Fibroblast of mammary gland (primary cell): Measurements from ENCODE around the gene IRF1.

ENCODE experiments used
- DNase-seq: peaks from one replicate; pipeline ENCODE4 v3.0.0-alpha.2; 2010; ENCODE audit warnings: low read depth
- H3K4me3 ChIP-seq: 2 replicates; pipeline ENCODE4 v1.5.1; 2011; ENCODE audit warnings: low read depth, mild to moderate bottlenecking, low read length, moderate library complexity; ENCODE audit not compliant: control insufficient read depth
- CTCF ChIP-seq: conservative IDR thresholded peaks from 2 replicates; pipeline ENCODE4 v1.5.1; 2011; ENCODE audit warnings: low read depth, low read length, inconsistent platforms; ENCODE audit not compliant: control insufficient read depth, insufficient read depth

The IRF1 gene

GRCh38 chr5:132496191-132496630, 5.6 kb upstream of the IRF1 start:
- TF ChIP-seq CTCF: no peak
- H3K4me3 ChIP-seq: peak overlapping the region; percentile 67

GRCh38 chr5:132495667-132496190, 5.2 kb upstream of the IRF1 start:
- no peak for TF ChIP-seq CTCF
- H3K4me3 ChIP-seq: peak overlapping the region; percentile 67
- peak; percentile 90 for DNase-seq

More at GRCh38 chr5:132496191-132496630, 5.6 kb upstream of the IRF1 start:
- peak; percentile 80 for DNase-seq

GRCh38 chr5:132493821-132494220, 3.2 kb upstream of the IRF1 start:
- TF ChIP-seq CTCF: no peak
- DNase-seq: no peak
- H3K4me3 ChIP-seq: no peak overlapping the region

GRCh38 chr5:132493241-132493640, 2.7 kb upstream of the IRF1 start:
- no peak overlapping the region for H3K4me3 ChIP-seq
- DNase-seq: no peak
- TF ChIP-seq CTCF: no peak

GRCh38 chr5:132492386-132493125, 2.0 kb upstream of the IRF1 start:
- DNase-seq: no peak
- TF ChIP-seq CTCF: no peak
- H3K4me3 ChIP-seq: no peak overlapping the region

GRCh38 chr5:132491368-132492364, 1.1 kb upstream of the IRF1 start:
- no peak for DNase-seq
- no peak for TF ChIP-seq CTCF
- peak overlapping the region; percentile 51 for H3K4me3 ChIP-seq
